MM.1S (cell line): ENCODE data around the gene DNAJC15.
"Not testable (repeated sequence)": the region's sequence is repeated elsewhere in the genome, so short reads cannot be mapped to it uniquely, and the experiment has no call there.

Source experiments
- DNase-seq: peaks from one replicate; pipeline ENCODE4 v3.0.0-alpha.2; 2015
- H2AFZ ChIP-seq: fragments of 300-600 bp; sonication (generic); 2 replicates; pipeline ENCODE4 v1.6.0; 2016; ENCODE audit warnings: antibody characterized with exemption, low read length
- H3F3A ChIP-seq: fragments of 300-600 bp; sonication (generic); 2 replicates; pipeline ENCODE4 v1.6.1; 2016; ENCODE audit warnings: mild to moderate bottlenecking, antibody characterized with exemption, low read length, moderate library complexity, mixed read lengths; ENCODE audit not compliant: insufficient read depth
- H3K27ac ChIP-seq: fragments of 300-600 bp; sonication (generic); 2 replicates; pipeline ENCODE4 v1.5.1; 2016; ENCODE audit warnings: mild to moderate bottlenecking, low read length
- H3K27me3 ChIP-seq: fragments of 300-600 bp; sonication (generic); replicated peaks from 2 replicates; pipeline ENCODE4 v1.6.0; 2016; ENCODE audit warnings: low read length; ENCODE audit not compliant: insufficient read depth
- H3K36me3 ChIP-seq: fragments of 300-600 bp; sonication (generic); replicated peaks from 2 replicates; pipeline ENCODE4 v1.6.1; 2016; ENCODE audit warnings: mild to moderate bottlenecking, low read length, mixed read lengths; ENCODE audit not compliant: insufficient read depth
- H3K4me1 ChIP-seq: fragments of 300-600 bp; sonication (generic); 2 replicates; pipeline ENCODE4 v1.6.1; 2016; ENCODE audit warnings: low read length, mixed read lengths
- H3K4me2 ChIP-seq: fragments of 300-600 bp; sonication (generic); 2 replicates; pipeline ENCODE4 v1.6.0; 2016; ENCODE audit warnings: low read depth, low read length
- H3K4me3 ChIP-seq: fragments of 300-600 bp; sonication (generic); 2 replicates; pipeline ENCODE4 v1.5.1; 2016; ENCODE audit warnings: low read length, mixed read lengths
- H3K79me2 ChIP-seq: fragments of 300-600 bp; sonication (generic); 2 replicates; pipeline ENCODE4 v1.6.1; 2016; ENCODE audit warnings: mixed run types, low read length, mixed read lengths
- H3K9ac ChIP-seq: fragments of 300-600 bp; sonication (generic); 2 replicates; pipeline ENCODE4 v1.6.1; 2016; ENCODE audit warnings: low read length, mixed read lengths
- H3K9me2 ChIP-seq: fragments of 300-600 bp; sonication (generic); replicated peaks from 2 replicates; pipeline ENCODE4 v1.6.1; 2016; ENCODE audit warnings: mild to moderate bottlenecking, low read length, mixed read lengths; ENCODE audit not compliant: insufficient read depth
- H3K9me3 ChIP-seq: fragments of 300-600 bp; sonication (generic); replicated peaks from 2 replicates; pipeline ENCODE4 v1.6.1; 2016; ENCODE audit warnings: mild to moderate bottlenecking, low read length, mixed read lengths; ENCODE audit not compliant: insufficient read depth
- H4K20me1 ChIP-seq: fragments of 300-600 bp; sonication (generic); 2 replicates; pipeline ENCODE4 v1.6.1; 2016; ENCODE audit warnings: mild to moderate bottlenecking, low read length, moderate library complexity, mixed read lengths; ENCODE audit not compliant: insufficient read depth
- EZH2 ChIP-seq: fragments of 300-600 bp; sonication (generic); optimal IDR thresholded peaks from 2 replicates; pipeline ENCODE3; 2017; ENCODE audit warnings: low read depth, mild to moderate bottlenecking, antibody characterized with exemption, low read length, mixed read lengths
- EZH2phosphoT487 ChIP-seq: fragments of 300-600 bp; sonication (generic); IDR thresholded peaks from 2 replicates; pipeline ENCODE4 v1.6.1; 2018; ENCODE audit warnings: antibody characterized with exemption, low read length
- TF ChIP-seq, protein P1 (sequence below): fragments of 300-600 bp; sonication (generic); IDR thresholded peaks from 2 replicates; pipeline ENCODE4 v1.5.1; 2016; ENCODE audit warnings: antibody characterized with exemption, low read length, mixed read lengths

Gene DNAJC15

DNA sequence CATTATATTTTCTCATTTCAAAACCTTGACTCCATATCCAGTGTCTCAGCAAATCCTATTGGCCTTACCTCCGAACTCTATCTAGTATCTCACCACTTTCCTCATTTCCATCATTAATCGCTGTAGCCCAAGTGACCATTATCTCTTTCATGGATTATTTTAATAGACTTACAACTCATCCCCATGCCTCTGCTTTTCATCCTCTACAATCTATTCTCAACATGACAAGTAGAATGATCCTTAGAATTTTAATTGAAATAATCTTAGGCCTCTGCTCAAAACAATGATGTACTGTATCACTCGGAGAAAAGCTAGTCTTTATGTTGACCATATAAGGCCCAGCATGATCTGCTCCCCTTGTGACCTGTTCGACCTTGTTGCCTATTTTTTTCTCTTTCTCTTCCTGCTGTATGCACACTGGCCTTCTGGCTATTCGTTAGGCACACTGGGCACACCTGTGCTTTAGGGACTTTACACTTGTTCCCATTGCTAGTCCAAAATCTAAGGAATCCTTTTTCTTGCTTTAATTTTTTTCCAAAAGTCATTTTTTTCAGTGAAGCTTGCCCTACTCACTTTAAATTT, 21.4 kb downstream of the DNAJC15 start:
- H3K9me2 ChIP-seq = no peaks in the 10 kb centered on the region
- peak overlapping the region; percentile 62 for H3K9ac ChIP-seq
- H4K20me1 ChIP-seq = no peaks in the 10 kb centered on the region
- DNase-seq = peak; percentile 15
- TF ChIP-seq EZH2 = no peak
- TF ChIP-seq, protein P1, sequence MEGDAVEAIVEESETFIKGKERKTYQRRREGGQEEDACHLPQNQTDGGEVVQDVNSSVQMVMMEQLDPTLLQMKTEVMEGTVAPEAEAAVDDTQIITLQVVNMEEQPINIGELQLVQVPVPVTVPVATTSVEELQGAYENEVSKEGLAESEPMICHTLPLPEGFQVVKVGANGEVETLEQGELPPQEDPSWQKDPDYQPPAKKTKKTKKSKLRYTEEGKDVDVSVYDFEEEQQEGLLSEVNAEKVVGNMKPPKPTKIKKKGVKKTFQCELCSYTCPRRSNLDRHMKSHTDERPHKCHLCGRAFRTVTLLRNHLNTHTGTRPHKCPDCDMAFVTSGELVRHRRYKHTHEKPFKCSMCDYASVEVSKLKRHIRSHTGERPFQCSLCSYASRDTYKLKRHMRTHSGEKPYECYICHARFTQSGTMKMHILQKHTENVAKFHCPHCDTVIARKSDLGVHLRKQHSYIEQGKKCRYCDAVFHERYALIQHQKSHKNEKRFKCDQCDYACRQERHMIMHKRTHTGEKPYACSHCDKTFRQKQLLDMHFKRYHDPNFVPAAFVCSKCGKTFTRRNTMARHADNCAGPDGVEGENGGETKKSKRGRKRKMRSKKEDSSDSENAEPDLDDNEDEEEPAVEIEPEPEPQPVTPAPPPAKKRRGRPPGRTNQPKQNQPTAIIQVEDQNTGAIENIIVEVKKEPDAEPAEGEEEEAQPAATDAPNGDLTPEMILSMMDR = no peak
- TF ChIP-seq EZH2phosphoT487 = no peak
- peaks cover 47% of the 10 kb centered on the region for H3K79me2 ChIP-seq
- no peaks in the 10 kb centered on the region for H3K27me3 ChIP-seq
- H3K4me3 ChIP-seq = peak overlapping the region; percentile 40
- no peaks in the 10 kb centered on the region for H3K36me3 ChIP-seq
- H3K9me3 ChIP-seq = no peaks in the 10 kb centered on the region
- no peak overlapping the region for H2AFZ ChIP-seq
- H3K4me2 ChIP-seq = peak overlapping the region; percentile 79
- H3K4me1 ChIP-seq = peaks cover 33% of the 10 kb centered on the region
- H3K27ac ChIP-seq = peak overlapping the region; percentile 89
- H3F3A ChIP-seq = peaks cover 21% of the 10 kb centered on the region

DNA sequence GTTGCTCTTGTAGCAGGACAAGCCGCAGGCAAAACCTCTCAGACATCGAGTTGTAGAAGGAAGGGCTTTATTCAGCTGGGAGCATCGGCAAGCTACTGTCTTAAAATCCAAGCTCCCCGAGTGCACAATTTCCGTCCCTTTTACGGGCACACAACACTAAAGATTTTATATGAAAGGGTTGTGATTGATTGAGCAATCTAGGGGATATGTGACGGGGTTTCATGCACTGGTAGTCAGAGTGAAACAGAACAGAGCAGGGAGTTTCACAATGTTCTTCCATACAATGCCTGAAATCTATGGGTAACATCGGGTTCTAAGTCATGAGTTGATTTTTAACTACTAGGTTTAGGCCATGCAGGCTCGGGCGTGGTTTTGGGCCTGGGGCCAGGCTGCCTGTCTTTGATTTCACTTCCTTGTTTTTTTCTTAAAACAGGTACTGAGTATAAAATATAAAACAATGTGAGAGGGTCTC, 22.0 kb downstream of the DNAJC15 start:
- H3K27ac ChIP-seq = peak overlapping the region; percentile 89

DNA sequence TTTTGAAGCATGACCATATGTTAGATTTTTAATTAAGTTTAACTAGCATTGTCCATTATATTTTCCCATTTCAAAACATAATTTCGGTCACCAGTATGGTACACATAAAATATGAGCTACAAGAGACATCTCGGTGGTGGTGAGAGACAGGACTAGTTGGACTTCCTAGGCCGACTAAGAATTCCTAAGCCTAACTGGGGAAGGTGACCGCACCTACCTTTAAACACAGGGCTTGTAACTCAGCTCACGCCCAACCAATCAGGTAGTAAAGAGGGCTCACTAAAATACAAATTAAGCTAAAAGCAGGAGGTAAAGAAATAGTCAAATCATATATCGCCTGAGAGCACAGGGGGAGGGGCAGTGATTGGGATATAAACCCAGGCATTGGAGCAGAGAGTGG, 22.9 kb downstream of the DNAJC15 start:
- H3K36me3 ChIP-seq = no peaks in the 10 kb centered on the region
- no peak overlapping the region for H2AFZ ChIP-seq
- H4K20me1 ChIP-seq = no peaks in the 10 kb centered on the region
- H3K4me1 ChIP-seq = peaks cover 33% of the 10 kb centered on the region
- H3K9me3 ChIP-seq = no peaks in the 10 kb centered on the region
- peaks cover 24% of the 10 kb centered on the region for H3F3A ChIP-seq
- H3K27ac ChIP-seq = no peak overlapping the region
- H3K9me2 ChIP-seq = no peaks in the 10 kb centered on the region
- no peak overlapping the region for H3K4me3 ChIP-seq
- H3K79me2 ChIP-seq = peaks cover 56% of the 10 kb centered on the region
- no peak overlapping the region for H3K9ac ChIP-seq
- H3K27me3 ChIP-seq = no peaks in the 10 kb centered on the region
- H3K4me2 ChIP-seq = peak overlapping the region; percentile 79; the same call in 1 of the 2 replicates
- DNase-seq = no peak
- TF ChIP-seq, protein P1 = no peak
- TF ChIP-seq EZH2 (no peak), EZH2phosphoT487 (no peak)

More for the DNA sequence above, 22.0 kb downstream of the DNAJC15 start:
- Histone ChIP-seq H3K4me2 (peak overlapping the region; percentile 79), H3K4me3 (peak overlapping the region; percentile 40), H3F3A (peaks cover 24% of the 10 kb centered on the region), H3K4me1 (peaks cover 33% of the 10 kb centered on the region), H3K79me2 (peaks cover 49% of the 10 kb centered on the region), H3K9ac (peak overlapping the region; percentile 62)
- not testable (repeated sequence) for H3K27me3 ChIP-seq, H3K36me3 ChIP-seq, H3K9me3 ChIP-seq, H2AFZ ChIP-seq, H3K9me2 ChIP-seq, H4K20me1 ChIP-seq
- DNase-seq = peak; percentile 23
